ENCODE results near the gene IL9R.

GRCh38 chrX:156001001-156001666 lies 3.6 kb downstream of the IL9R start:
- TF ChIP-seq CTCF (conservative IDR thresholded peaks at IDR 0.05) (no peak), ZFX (IDR thresholded peaks at IDR 0.05) (no peak)
